ENCODE results near the gene PNKP.

DNA sequence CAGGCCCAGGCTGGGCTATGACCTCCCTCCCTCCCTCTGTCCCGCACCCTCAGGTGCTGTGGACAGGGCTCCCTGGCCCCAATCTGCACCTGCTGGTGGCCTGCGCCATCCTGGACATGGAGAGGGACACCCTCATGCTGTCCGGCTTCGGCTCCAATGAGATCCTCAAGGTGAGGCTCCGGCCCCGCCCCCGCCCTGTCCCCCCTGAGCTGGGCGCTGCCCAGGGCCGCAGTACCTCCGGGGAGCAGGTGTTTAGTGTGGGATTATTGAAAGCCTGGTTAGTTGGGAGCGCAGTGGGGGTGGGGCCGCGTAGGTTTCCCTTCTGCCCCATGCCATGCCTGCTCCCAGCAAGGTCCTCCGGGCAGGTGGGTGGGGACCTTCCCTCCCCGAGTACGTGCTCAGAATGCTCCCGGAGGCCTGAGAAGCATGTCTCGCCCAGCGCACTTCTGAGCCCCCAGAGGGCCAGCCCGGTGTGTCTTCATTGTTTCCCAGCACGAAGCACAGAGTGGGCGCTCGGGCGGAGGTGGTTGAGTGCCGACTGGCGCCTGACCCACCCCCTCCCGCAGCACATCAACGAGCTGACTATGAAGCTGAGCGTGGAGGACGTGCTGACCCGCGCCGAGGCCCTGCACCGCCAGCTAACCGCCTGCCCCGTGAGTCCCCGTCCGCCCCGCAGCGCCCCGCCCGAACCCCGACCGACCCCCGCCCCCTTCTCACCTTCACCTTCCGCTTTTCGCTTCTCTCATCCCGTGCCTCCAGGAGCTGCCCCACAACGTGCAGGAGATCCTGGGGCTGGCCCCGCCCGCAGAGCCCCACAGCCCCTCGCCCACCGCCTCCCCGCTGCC, 20.5 kb upstream of the PNKP start:
- TF ChIP-seq EP300 (IDR thresholded peaks at IDR 0.05) (no peak), POLR2A (IDR thresholded peaks at IDR 0.05) (no peak)
- TF ChIP-seq, protein P1, sequence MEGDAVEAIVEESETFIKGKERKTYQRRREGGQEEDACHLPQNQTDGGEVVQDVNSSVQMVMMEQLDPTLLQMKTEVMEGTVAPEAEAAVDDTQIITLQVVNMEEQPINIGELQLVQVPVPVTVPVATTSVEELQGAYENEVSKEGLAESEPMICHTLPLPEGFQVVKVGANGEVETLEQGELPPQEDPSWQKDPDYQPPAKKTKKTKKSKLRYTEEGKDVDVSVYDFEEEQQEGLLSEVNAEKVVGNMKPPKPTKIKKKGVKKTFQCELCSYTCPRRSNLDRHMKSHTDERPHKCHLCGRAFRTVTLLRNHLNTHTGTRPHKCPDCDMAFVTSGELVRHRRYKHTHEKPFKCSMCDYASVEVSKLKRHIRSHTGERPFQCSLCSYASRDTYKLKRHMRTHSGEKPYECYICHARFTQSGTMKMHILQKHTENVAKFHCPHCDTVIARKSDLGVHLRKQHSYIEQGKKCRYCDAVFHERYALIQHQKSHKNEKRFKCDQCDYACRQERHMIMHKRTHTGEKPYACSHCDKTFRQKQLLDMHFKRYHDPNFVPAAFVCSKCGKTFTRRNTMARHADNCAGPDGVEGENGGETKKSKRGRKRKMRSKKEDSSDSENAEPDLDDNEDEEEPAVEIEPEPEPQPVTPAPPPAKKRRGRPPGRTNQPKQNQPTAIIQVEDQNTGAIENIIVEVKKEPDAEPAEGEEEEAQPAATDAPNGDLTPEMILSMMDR (IDR thresholded peaks at IDR 0.05), result no peak
